Dermis blood vessel endothelial cell (primary cell): ENCODE results near the gene RIIAD1. TPM values are rescaled to one million over a fixed set of nuclear protein-coding genes. Genes with fewer than 3 reads are reported as not detected.
"Not testable (repeated sequence)": the region's sequence is repeated elsewhere in the genome, so short reads cannot be mapped to it uniquely, and the experiment has no call there.

Experiments
- DNase-seq: peaks from one replicate; pipeline ENCODE4 v3.0.0; 2010
- total RNA-seq: library from RNA; depleted of rRNA; stranded (reverse); fragments of >200 nt; gene quantifications from 2 replicates; pipeline ENCODE4 v1.2.3, GENCODE V29; 2014

RIIAD1 gene
- not detected in 2 replicates for total RNA-seq

GRCh38 chr1:151720974-151721787 is at the start of gene RIIAD1:
TSS of gene RIIAD1 (plus strand) at chr1:151721522. CDS start at chr1:151721537, 15 bp downstream.
- DNase-seq = peak; percentile 27

GRCh38 chr1:151673407-151673806 is 47.9 kb upstream of the RIIAD1 start:
- no peak for DNase-seq

GRCh38 chr1:151680391-151680790 is 40.9 kb upstream of the RIIAD1 start:
- peak; percentile 45 for DNase-seq

GRCh38 chr1:151680826-151681225 is 40.5 kb upstream of the RIIAD1 start:
- DNase-seq = peak; percentile 92

GRCh38 chr1:151681923-151682322 is 39.4 kb upstream of the RIIAD1 start:
- no peak for DNase-seq

- not testable (repeated sequence) for DNase-seq
Observed at GRCh38 chr1:151682901-151683300, 38.4 kb upstream of the RIIAD1 start.

- DNase-seq = no peak
Observed at GRCh38 chr1:151684128-151684527, 37.2 kb upstream of the RIIAD1 start.

- DNase-seq = no peak
Observed at GRCh38 chr1:151686561-151686960, 34.8 kb upstream of the RIIAD1 start.

GRCh38 chr1:151689494-151689893 is 31.8 kb upstream of the RIIAD1 start:
- DNase-seq = no peak

- peak; percentile 20 for DNase-seq
Observed at GRCh38 chr1:151692226-151692625, 29.1 kb upstream of the RIIAD1 start.

- peak; percentile 66 for DNase-seq
Observed at GRCh38 chr1:151693057-151693651, 28.2 kb upstream of the RIIAD1 start.

- DNase-seq = no peak
Observed at GRCh38 chr1:151701515-151701914, 19.8 kb upstream of the RIIAD1 start.

GRCh38 chr1:151702936-151703335 is 18.4 kb upstream of the RIIAD1 start:
- no peak for DNase-seq

GRCh38 chr1:151703813-151704212 is 17.5 kb upstream of the RIIAD1 start:
- no peak for DNase-seq

- DNase-seq = no peak
Observed at GRCh38 chr1:151704246-151704645, 17.1 kb upstream of the RIIAD1 start.

- no peak for DNase-seq
Observed at GRCh38 chr1:151705146-151705545, 16.2 kb upstream of the RIIAD1 start.

- DNase-seq = no peak
Observed at GRCh38 chr1:151705753-151706463, 15.4 kb upstream of the RIIAD1 start.

GRCh38 chr1:151706464-151707415 is 14.6 kb upstream of the RIIAD1 start:
- no peak for DNase-seq

GRCh38 chr1:151707541-151708065 is 13.7 kb upstream of the RIIAD1 start:
- no peak for DNase-seq

- no peak for DNase-seq
Observed at GRCh38 chr1:151708891-151709290, 12.4 kb upstream of the RIIAD1 start.

- DNase-seq = peak; percentile 31
Observed at GRCh38 chr1:151710187-151710840, 11.0 kb upstream of the RIIAD1 start.
